Heart right ventricle (tissue), 16 donors: ENCODE measurements around the gene CAMSAP1. TPM values are rescaled to one million over a fixed set of nuclear protein-coding genes. Genes with fewer than 3 reads are reported as not detected.

ENCODE experiments used
- ATAC-seq, 8 donors: fragments of 200-7000 bp; cut with Tn5 transposase; one replicate each; pipeline ENCODE4 v1.9.1; 2020; ENCODE audit warnings: mild to moderate bottlenecking in 8 of 8, moderate library complexity in 8 of 8, moderate number of reproducible peaks in 1 of 8
- DNase-seq, 2 donors: peaks; one replicate each; pipeline ENCODE4 v3.0.0-alpha.2; 2020
- H3K27ac ChIP-seq, 10 donors: fragments of 200-600 bp; sonication (generic) in 2 of 10; one replicate each; pipeline versions ENCODE4 v1.5.0 to v1.8.0; 2020 to 2022; ENCODE audit warnings: mild to moderate bottlenecking in 3 of 10
- H3K27me3 ChIP-seq, 7 donors: fragments of 200-600 bp; one replicate each; pipeline ENCODE4 v1.8.0; 2021 to 2022; ENCODE audit warnings: mild to moderate bottlenecking in 2 of 7
- H3K36me3 ChIP-seq, 9 donors: fragments of 200-600 bp; sonication (generic) in 1 of 9; one replicate each; pipeline versions ENCODE4 v1.5.0 to v1.8.0; 2020 to 2022; ENCODE audit warnings: mild to moderate bottlenecking in 2 of 9
- H3K4me1 ChIP-seq, 9 donors: fragments of 200-600 bp; sonication (generic) in 1 of 9; one replicate each; pipeline versions ENCODE4 v1.5.0 to v1.8.0; 2020 to 2022; ENCODE audit warnings: mild to moderate bottlenecking in 4 of 9
- H3K4me3 ChIP-seq, 10 donors: fragments of 200-600 bp; sonication (generic) in 2 of 10; one replicate each; pipeline versions ENCODE4 v1.5.0 to v1.8.0; 2020 to 2022; ENCODE audit warnings: mild to moderate bottlenecking in 7 of 10, moderate library complexity in 2 of 10
- H3K9me3 ChIP-seq, 11 donors: fragments of 200-600 bp in 10 of 11; sonication (generic) in 2 of 11; one replicate each; pipeline versions ENCODE4 v1.5.0 to v1.8.0; 2013 to 2022; ENCODE audit warnings: mild to moderate bottlenecking in 2 of 11, control low read depth in 1 of 11, moderate library complexity in 1 of 11
- WGBS, 2 donors: extraction: QIAGEN DNeasy Blood & Tissue Kit; methylation state at CpG; one replicate each; pipeline ENCODE4 v1.1.7; 2013; ENCODE audit warnings: inconsistent platforms in 1 of 2; 5-methylcytosine and 5-hydroxymethylcytosine counted together
- intact Hi-C, 10 donors: fragments of 100-400 bp; cut with DNase I; formaldehyde crosslinking; loops; one replicate each; pipeline versions ENCODE4 v1.11.1 to v1.14.2; 2022
- polyA plus RNA-seq, 2 donors: library from polyadenylated mRNA; stranded (reverse); fragments of 200-250 nt; gene quantifications; one replicate each; pipeline ENCODE4 v1.2.3, GENCODE V29; 2013
- total RNA-seq, 10 donors: library from RNA; stranded (reverse); fragmentation: NEBNext Ultra II Directional in 3 of 10; extraction: Animal tissue kit (Norgen Biotek cat#: 25700) in 3 of 10; gene quantifications; one replicate each; pipeline versions ENCODE4 v1.2.1 to v1.2.4, GENCODE V29; 2021 to 2023
- TF ChIP-seq, protein P1 (sequence below), 9 donors: fragments of 200-600 bp; sonication (generic) in 2 of 9; IDR thresholded peaks; one replicate each; pipeline versions ENCODE4 v1.5.0 to v1.8.0; 2021 to 2022; ENCODE audit warnings: antibody characterized with exemption in 9 of 9, mild to moderate bottlenecking in 5 of 9, moderate library complexity in 1 of 9
- donor health status: Arrhythmogenic right ventricular cardiomyopathy.
- donor health status: ischemic (EF 13 %, LVEDD 7.1; RV severe dilation, severe dysfunction).
- donor health status: healthy with polysubstance abuse.
- donor health status: DM: no; HTN: yes; CAD: no.
- donor health status: DM: no; HTN: no; CAD: no.
- donor health status: ischemic (EF 25% LVEDD 6.9; RV normal size, moderate dysfunction).
- donor health status: ischemic (EF 25% LVEDD 5.7; RV mildly dilated, moderate dysfunction).
- donor health status: healthy.
- donor health status: DM: yes; HTN: yes; CAD: no.
- donor health status: Ischemic cardiomyopathy.
- donor health status: ischemic (EF 35%, LVEDD 5.7; RV mildly dilated, moderate dysfunction).
- donor health status: nonischemic (EF 11% LVEDD 7.7; RV severe dilation, severe dysfunction).
- donor health status: DM: yes; HTN: yes; CAD: no.
- donor health status: PGD.
- donor health status: ischemic (EF 29% LVEDD 5.4; RV normal size, mild dysfunction).
- donor health status: nonischemic (EF 23%, LVEDD 6.1; RV moderate dilation, normal function).

Gene CAMSAP1
- total and polyA plus RNA-seq, 12 donors, result 6.7 to 25.0 (median 19.4) TPM

DNA sequence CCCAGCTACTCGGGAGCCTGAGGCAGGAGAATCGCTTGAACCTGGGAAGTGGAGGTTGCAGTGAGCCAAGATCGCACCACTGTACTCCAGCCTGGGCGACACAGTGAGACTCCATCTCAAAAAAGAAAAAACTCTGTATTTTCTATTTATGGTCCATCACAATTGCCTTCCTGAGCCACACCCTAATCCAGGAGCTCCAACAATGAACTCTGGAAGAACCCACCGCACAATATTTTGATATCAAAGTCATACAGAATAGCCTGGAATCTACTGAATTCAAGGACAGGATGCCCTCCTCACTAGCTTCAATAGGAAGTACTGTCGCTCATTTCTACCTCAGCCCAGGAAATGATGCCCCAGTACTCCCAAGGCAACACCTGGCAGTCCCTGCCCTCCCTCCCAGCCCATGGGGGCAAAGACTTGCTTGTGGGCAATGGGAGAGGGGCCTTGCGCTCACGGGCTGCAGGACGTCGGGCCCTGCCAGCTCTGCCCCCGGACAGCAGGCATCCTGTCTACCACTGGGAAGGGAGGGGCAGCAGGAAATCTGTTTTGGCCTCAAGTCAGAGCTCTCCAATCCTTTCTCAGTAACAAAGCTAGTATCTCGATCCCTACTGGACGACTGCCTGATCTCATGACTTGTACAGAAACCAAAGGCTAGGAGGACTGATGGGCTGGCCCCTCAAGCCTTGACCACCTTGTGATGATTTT, 34.1 kb upstream of the CAMSAP1 start:
- ATAC-seq (peak; percentile 28 to 83 (median 60)), DNase-seq (peak in 1 of 2 donors; percentile 40)
- Histone ChIP-seq H3K27me3 (no peaks in the 10 kb centered on the region), H3K36me3 (peaks cover 0 to 98% (median 61%) of the 10 kb centered on the region in 9 donors), H3K4me3 (no peak overlapping the region), H3K4me1 (peaks cover 3 to 24% (median 14%) of the 10 kb centered on the region in 9 donors), H3K9me3 (peaks cover 0 to 6% (median 0%) of the 10 kb centered on the region in 11 donors), H3K27ac (peak overlapping the region; percentile 40 to 80 (median 75))
- TF ChIP-seq, protein P1, sequence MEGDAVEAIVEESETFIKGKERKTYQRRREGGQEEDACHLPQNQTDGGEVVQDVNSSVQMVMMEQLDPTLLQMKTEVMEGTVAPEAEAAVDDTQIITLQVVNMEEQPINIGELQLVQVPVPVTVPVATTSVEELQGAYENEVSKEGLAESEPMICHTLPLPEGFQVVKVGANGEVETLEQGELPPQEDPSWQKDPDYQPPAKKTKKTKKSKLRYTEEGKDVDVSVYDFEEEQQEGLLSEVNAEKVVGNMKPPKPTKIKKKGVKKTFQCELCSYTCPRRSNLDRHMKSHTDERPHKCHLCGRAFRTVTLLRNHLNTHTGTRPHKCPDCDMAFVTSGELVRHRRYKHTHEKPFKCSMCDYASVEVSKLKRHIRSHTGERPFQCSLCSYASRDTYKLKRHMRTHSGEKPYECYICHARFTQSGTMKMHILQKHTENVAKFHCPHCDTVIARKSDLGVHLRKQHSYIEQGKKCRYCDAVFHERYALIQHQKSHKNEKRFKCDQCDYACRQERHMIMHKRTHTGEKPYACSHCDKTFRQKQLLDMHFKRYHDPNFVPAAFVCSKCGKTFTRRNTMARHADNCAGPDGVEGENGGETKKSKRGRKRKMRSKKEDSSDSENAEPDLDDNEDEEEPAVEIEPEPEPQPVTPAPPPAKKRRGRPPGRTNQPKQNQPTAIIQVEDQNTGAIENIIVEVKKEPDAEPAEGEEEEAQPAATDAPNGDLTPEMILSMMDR (IDR thresholded peaks at IDR 0.05), result no peak
- 53 to 59% methylated on average over 13 of the region's 13 CpGs for WGBS, 2 donors
- intact Hi-C loops, result loop anchor here in 2 of 10 donors (5.0 kb wide), 1 partner anchor 34 kb away; the partner anchor contains the start of gene CAMSAP1 (in 2 of the 2)

DNA sequence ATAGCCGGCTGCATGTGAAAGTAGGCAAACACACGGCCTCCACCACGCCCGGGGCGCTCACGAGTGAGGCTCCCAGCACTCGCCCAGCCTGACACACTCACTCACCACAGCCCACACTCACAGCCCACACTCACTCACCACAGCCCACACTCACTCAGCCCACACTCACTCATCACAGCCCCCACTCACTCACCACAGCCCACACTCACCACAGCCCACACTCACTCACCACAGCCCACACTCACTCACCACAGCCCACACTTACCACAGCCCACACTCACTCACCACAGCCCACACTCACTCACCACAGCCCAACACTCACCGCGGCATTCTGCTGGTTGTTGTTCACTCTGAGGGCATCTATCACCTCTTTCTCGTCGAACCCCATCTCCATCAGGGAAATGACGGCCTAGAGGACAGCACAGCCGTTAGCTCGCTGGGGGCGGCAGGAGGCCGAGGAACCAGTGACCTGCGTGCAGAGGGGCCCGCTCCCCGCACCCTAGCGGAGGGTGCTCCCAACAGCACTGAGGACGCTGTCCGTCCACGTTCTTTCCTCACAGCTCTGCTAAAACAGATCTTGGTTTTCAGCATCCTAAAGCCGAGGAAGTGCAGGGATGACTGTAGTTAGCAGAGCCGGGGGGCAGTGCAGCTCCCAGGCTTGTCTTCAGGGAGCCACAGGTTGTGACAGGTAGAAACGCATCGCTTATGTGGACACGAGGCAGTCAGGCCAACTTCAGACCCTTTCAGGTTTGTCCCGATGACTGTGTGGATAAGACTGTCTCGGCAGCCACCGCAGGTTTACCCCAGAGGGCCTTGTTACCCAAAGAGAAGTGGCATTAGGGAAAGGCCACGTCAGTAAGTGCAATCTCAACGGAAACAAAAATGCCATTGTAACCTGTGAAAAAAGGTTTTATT, 32.3 kb upstream of the CAMSAP1 start:
- peaks cover 0 to 98% (median 58%) of the 10 kb centered on the region in 9 donors for H3K36me3 ChIP-seq

DNA sequence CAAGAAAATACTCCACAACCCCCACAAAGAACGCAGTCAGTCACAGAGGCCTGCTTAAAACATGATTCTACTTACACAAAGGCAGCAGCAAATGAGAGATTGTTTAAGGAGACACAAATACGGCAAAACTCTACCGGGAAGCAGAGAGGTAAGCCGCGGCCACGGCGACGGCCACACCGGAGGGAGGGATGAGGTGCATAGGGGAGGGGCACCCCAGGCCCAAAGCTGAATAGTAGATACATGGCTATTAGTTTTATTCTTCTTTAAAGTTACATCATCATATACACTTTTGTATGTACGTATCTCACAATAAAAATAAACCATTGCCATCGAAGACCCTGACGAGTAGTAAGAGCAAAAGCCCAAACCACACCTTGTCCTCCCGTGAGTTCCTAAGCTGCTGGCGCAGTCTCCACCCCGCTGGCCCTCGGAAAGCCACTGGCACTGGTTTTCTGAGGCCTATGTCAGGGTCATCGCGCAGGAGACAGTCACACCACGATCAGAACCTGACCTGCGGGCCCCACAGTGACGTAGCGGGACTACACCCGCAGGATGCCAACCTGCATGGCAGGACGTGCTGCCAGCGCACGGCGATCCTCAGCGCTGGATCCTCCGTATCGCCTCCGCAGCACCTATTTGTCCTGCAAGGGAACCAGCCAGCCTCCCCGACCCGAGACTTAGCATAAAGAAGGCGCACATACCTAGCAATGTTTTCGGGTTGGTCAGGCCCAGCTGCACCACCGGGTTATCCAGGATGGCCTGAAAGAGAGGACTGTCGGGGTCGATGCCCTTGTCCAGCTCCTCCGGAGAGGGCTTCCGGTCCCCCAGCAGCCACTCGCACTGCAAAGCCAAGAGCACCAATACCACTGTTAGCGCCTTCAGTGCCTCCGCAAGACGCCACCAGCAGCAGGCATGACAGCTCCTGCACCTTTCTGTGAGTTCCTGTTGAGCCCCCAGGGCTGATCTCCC, 30.5 kb upstream of the CAMSAP1 start:
- intact Hi-C loops, result no loop called here

More for the DNA sequence above, 32.3 kb upstream of the CAMSAP1 start:
- intact Hi-C loops, result loop anchor here in 2 of 10 donors (5.0 kb wide), 1 partner anchor 32 kb away; the partner anchor contains the start of gene CAMSAP1 (in 2 of the 2)
- Histone ChIP-seq H3K9me3 (peaks cover 0 to 12% (median 0%) of the 10 kb centered on the region in 11 donors), H3K4me3 (no peak overlapping the region), H3K27me3 (no peaks in the 10 kb centered on the region), H3K4me1 (peaks cover 3 to 24% (median 14%) of the 10 kb centered on the region in 9 donors), H3K27ac (no peak overlapping the region)
- DNase-seq, result no peak
- TF ChIP-seq, protein P1 (IDR thresholded peaks at IDR 0.05), result no peak
- peak in 1 of 8 donors; percentile 33 for ATAC-seq
- WGBS, 2 donors, result 93 to 94% methylated on average over 33 of the region's 33 CpGs

More for the DNA sequence above, 30.5 kb upstream of the CAMSAP1 start:
- no peak for ATAC-seq
- WGBS, 2 donors, result 96 to 98% methylated on average over 44 of the region's 44 CpGs
- no peak for DNase-seq
- H3K27me3 ChIP-seq, result no peaks in the 10 kb centered on the region
- no peak overlapping the region for H3K4me3 ChIP-seq
- TF ChIP-seq, protein P1 (IDR thresholded peaks at IDR 0.05), result no peak
- no peak overlapping the region for H3K27ac ChIP-seq
- peaks cover 2 to 98% (median 53%) of the 10 kb centered on the region in 9 donors for H3K36me3 ChIP-seq
- H3K4me1 ChIP-seq, result peaks cover 3 to 23% (median 14%) of the 10 kb centered on the region in 9 donors
- peaks cover 0 to 12% (median 0%) of the 10 kb centered on the region in 11 donors for H3K9me3 ChIP-seq
